ENCODE data around the gene ID4. TPM values are rescaled to one million over a fixed set of nuclear protein-coding genes. Genes with fewer than 3 reads are reported as not detected.

The ID4 gene
- total and polyA plus RNA-seq, 2 donors (not counting 3 experiments of a cell fraction or from before 2014, with no cell fraction given) = not detected

- CTCF ChIA-PET = no interaction called here
- H3K4me2 ChIP-seq (ENCODE audit: insufficient read depth, low read length) = no peak overlapping the region
These were observed 48.5 kb upstream of the ID4 start for GRCh38 chr6:19788686-19789085.

More at GRCh38 chr6:19788686-19789085, 48.5 kb upstream of the ID4 start:
- TF ChIP-seq GATA2 (IDR thresholded peaks at IDR 0.05; ENCODE audit: insufficient read depth, insufficient read length, low read depth, low read length) (no peak), EZH2 (IDR thresholded peaks at IDR 0.05; ENCODE audit: borderline replicate concordance, low read depth, low read length, severe bottlenecking) (no peak), JUN (IDR thresholded peaks at IDR 0.05; ENCODE audit: borderline replicate concordance, insufficient read depth, insufficient read length, low read depth) (no peak), MAX (IDR thresholded peaks at IDR 0.05; ENCODE audit: insufficient read depth, insufficient read length) (no peak), POLR2AphosphoS5 (IDR thresholded peaks at IDR 0.05; ENCODE audit: insufficient read depth, low read depth, low read length) (no peak), FOS (IDR thresholded peaks at IDR 0.05; ENCODE audit: borderline replicate concordance, insufficient read depth, low read length) (no peak), POLR2A (IDR thresholded peaks at IDR 0.05; ENCODE audit: low read depth, low read length) (no peak), MYC (IDR thresholded peaks at IDR 0.05; ENCODE audit: low read depth, low read length) (no peak), CTCF (IDR thresholded peaks at IDR 0.05; ENCODE audit: extremely low read depth in 1 of 2, insufficient read depth in 1 of 2, low read depth in 1 of 2, low read length in 2 of 2) (no peak)
- dilution Hi-C loops (cut with MboI; ENCODE audit: extremely low pct_ligation_motif_present, low sequenced_read_pairs) = no loop called here
- H3K4me1 ChIP-seq (ENCODE audit: control insufficient read depth, extremely low read depth, insufficient read depth, low read length) = no peaks in the 10 kb centered on the region
- no peak overlapping the region for H2AFZ ChIP-seq (ENCODE audit: low read depth, low read length)
- no peak overlapping the region for H3K9ac ChIP-seq (replicated peaks; ENCODE audit: extremely low read depth, insufficient read depth, low read length)
- no peak for FAIRE-seq
- no peak for DNase-seq (ENCODE audit: low read depth, low spot score)
- no peaks in the 10 kb centered on the region for H4K20me1 ChIP-seq (replicated peaks; ENCODE audit: control insufficient read depth, extremely low read depth, insufficient read depth, low read length)
- H3K9me3 ChIP-seq (replicated peaks; ENCODE audit: control insufficient read depth, insufficient read depth, low read length) = no peaks in the 10 kb centered on the region
- no peaks in the 10 kb centered on the region for H3K36me3 ChIP-seq (ENCODE audit: control insufficient read depth in 2 of 2, extremely low read depth in 1 of 2, insufficient read depth in 2 of 2, low read length in 2 of 2)
- intact Hi-C loops (cut with micrococcal nuclease) = no loop called here
- H3K27ac ChIP-seq (ENCODE audit: insufficient read depth, low read depth, low read length) = no peak overlapping the region
- no TSS peak for BruUV-seq (replicated peaks)
- no peaks in the 10 kb centered on the region for H3K9me1 ChIP-seq (replicated peaks; ENCODE audit: control insufficient read depth, extremely low read depth, insufficient read depth, low read length)
- POLR2A ChIA-PET = no interaction called here
- no peak overlapping the region for H3K4me3 ChIP-seq (replicated peaks in 1 of 3; ENCODE audit: insufficient read depth in 1 of 3, low read depth in 1 of 3, low read length in 3 of 3)
- no peaks in the 10 kb centered on the region for H3K79me2 ChIP-seq (ENCODE audit: control insufficient read depth, insufficient read depth, low read length)
- H3K27me3 ChIP-seq (ENCODE audit: control insufficient read depth in 2 of 2, insufficient read depth in 2 of 2, low read length in 2 of 2) = no peaks in the 10 kb centered on the region

All from endothelial cell of umbilical vein (primary cell).